GM18951 (cell line): ENCODE data around the gene NDUFA3.
"Not testable (repeated sequence)": the region's sequence is repeated elsewhere in the genome, so short reads cannot be mapped to it uniquely, and the experiment has no call there.

Experiments used
- POLR2A ChIP-seq: IDR thresholded peaks from 4 replicates; pipeline ENCODE4 v1.6.1; 2011; ENCODE audit warnings: mild to moderate bottlenecking; ENCODE audit not compliant: insufficient read length, insufficient read depth; ENCODE audit errors: extremely low read depth
- in situ Hi-C: fragments of 300-500 bp; cut with MboI; formaldehyde crosslinking; loops from one replicate; pipeline ENCODE4 v1.12.0; 2022; ENCODE audit warnings: low sequenced_read_pairs, mixed read lengths, inconsistent platforms; ENCODE audit not compliant: unreplicated experiment

NDUFA3 gene

DNA sequence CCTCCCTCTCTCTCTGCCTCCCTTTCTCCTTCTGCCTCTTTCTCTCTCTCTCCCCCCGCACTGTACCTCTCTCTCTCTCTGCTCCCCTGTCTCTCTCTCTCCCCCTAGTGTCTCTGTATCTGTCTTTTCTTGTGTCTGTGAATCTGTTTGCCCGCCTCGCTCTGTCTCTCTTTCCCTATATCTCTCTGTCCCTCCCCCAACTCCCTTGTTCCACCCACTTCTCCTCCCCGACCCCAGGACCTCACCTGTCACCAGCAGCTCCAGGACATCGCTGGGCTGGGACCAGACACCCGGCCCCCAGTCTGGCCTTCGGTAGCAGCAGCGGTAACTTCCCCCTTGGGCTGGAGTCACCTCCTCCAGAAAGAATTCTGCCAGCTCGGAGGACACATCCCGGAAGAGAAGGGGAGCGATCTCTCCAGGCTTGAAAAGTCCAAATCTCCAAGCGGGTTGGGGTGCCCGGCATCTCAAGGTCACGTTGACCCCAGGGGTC is 6.0 kb upstream of the NDUFA3 start:
- in situ Hi-C loops = no loop called here
- no peak for TF ChIP-seq POLR2A

DNA sequence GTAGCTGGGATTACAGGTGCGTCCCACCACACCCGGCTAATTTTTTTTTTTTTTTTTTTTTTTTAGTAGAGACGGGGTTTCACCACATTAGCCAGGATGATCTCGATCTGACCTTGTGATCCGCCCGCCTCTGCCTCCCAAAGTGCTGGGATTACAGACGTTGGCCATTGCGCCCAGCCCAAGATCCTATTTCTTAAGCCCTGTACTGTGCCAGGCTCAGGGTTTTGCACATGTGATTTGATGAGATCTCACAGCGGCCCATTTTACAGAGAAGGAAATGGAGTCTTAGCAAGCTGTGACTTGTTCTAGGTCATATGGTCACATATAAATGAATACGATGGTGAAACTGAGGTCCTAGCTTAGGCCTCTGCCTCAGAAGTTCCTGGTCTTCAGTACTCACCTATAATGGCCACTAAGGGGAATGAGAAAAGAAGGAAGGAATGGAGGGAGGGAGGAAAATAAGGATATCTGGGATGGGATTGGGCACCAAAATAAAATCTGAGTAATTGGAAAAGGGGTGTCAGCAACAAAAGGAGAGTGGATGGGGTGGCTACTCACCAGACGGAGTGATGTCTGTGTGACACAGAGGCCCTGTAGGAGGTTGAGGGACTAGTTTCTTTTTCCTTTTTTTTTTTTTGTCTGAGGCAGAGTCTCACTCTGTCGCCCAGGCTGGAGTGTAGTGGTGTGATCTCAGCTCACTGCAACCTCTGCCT is 3.3 kb upstream of the NDUFA3 start:
- in situ Hi-C loops = no loop called here
- TF ChIP-seq POLR2A = no peak

DNA sequence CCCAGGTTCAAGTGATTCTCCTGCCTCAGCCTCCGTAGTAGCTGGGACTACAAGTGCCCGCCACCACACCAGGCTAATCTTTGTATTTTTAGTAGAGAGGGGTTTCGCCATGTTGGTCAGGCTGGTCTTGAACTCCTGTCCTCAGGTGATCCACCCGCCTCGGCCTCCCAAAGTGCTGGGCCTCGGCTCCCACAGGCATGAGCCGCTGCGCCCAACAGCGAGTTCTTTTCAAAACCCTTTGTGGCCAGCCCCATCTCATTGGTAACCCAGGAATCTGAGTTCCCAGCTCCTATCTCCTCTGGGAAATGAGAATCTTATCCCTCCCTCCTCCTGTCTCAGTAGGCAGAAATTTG is 2.8 kb upstream of the NDUFA3 start:
- in situ Hi-C loops = not testable (repeated sequence)

DNA sequence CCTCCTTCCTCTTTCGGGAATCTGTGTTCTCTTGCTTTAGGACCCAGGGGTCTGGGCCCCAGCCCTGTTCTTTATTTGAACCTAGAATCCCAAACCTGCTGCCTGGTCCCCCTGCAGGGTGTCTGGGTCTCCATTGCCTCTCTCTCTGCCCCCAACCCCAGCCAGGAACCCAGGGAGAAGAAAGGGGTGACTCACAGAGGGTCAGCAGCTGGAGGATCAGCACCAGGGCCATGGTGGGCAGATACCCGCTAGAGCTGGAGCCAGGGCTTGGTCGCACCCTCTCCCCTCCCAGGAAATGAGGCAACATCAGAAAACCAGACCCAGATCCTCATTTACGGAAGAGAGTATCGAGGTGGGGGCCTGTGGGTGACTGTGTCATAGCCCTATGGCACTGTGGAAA is 2.1 kb upstream of the NDUFA3 start, which contains the start of gene OSCAR:
OSCAR (minus strand) TSS at position 243 of the 400 bp plus-strand sequence; CDS start at position 232, 11 bp downstream.
- in situ Hi-C loops = no loop called here
- TF ChIP-seq POLR2A = no peak

DNA sequence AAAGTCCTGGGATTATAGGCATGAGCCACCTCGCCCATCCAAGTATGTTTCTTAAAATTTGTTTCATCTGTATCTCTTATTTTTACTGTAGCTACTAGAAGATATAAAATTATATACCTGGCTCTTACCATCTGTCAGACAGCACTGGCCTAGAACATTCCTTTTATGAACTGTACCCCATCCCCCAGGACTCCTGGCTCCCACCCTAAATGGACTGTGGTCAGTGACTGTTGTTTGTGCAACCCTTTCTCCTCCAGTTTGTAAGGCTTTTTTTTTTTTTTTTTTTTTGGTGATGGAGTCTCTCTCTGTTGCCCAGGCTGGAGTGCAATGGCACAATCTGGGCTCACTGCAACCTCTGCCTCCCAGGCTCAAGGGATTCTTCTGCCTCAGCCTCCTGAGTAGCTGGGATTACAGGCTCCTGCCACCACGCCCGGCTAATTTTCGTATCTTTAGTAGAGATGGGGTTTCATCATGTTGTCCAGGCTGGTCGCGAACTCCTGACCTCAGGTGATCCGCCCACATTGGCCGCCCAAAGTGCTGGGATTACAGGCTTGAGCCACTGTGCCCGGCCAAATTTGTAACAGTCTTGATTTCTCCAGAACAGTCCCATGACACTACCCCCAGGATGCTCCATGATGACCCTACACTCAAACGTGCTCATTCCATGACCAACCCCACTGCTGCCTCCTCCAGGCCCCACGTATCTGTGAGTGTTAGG is 2.5 kb downstream of the NDUFA3 start:
- no peak for TF ChIP-seq POLR2A
- in situ Hi-C loops = no loop called here

DNA sequence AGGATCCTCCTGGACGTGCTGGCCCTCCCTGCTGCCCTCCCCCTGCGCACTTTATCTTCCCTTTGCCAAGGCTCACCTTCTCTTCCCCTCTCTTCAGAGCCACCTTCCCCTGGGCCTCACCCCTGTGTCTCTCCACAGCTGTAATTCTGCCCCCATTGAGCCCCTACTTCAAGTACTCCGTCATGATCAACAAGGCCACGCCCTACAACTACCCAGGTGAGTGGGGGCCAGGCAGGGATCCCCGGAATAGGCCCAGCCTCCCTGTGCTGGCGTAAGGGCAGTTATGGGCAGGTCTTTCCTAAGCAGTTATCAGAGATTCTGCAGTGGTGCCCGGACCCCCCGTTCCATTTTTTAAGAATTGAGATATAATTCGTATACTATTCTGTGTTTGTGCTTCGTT is 3.1 kb downstream of the NDUFA3 start:
- TF ChIP-seq POLR2A = no peak
- in situ Hi-C loops = no loop called here

DNA sequence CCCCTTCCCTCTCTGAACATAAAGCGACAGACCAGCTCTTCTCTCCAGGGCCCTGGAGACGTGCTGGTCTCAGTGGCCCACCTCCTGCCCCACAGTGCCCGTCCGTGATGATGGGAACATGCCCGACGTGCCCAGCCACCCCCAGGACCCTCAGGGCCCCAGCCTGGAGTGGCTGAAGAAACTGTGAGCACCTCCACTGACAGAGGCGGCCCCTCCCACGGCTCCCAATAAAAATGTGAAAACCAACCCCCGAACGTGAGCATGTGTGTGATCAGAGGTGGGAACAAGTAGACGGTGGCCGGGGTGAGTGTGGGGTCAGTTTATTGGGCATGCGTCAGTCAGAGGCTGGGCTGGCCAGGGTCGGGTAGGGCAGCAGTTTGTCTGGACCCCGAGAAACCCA is 4.1 kb downstream of the NDUFA3 start:
- TF ChIP-seq POLR2A = no peak
- in situ Hi-C loops = no loop called here

DNA sequence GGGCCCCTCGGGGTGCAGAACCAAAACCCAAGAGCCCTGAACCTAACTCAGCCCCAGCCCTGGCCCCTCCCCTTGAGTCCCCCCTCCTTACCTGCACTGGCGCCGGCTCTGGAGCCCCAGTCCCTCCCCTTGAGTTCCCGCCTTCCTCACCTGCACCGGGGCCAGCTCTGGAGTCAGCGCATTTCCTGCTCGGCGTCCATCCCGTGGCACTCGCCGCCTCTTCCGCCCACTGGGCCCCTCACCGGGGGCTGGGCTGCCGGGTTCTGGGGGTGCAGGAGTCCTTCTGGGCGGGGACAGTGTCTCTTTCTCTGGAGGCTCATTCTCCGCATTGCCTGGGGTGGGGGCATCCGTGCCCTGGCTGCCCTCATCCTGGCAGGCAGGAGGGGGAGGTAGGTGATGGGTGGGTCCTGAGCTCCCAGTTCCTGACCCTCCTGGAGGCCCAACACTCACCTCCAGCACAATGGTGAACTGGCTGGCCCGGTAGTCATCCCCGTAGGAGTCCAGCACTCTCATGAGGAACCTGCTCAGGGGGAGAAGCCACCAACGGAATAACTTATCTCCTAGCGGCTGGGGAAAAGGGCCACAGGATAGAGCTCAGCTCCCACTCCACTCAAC is 5.3 kb downstream of the NDUFA3 start:
- in situ Hi-C loops = no loop called here
- TF ChIP-seq POLR2A = no peak

DNA sequence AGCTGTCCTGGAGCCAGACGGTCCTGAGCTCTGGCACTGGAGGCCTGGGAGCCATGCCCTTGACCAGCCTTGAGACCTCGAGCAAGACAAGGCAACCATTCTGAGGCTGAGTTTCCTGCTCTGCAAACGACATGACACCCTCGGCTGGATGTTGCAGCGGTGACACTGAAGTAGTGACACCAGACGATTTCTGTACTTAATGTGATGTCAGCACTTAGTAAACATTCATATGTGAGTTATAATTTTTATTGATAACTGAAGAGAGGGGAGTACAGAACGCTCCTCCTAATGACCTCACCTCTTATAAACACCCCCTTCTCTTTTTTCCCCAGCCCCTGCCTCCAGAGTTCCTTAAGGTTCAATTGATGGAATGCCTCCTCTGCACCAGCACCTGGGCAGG is 5.8 kb downstream of the NDUFA3 start:
- in situ Hi-C loops = no loop called here
- TF ChIP-seq POLR2A = no peak

DNA sequence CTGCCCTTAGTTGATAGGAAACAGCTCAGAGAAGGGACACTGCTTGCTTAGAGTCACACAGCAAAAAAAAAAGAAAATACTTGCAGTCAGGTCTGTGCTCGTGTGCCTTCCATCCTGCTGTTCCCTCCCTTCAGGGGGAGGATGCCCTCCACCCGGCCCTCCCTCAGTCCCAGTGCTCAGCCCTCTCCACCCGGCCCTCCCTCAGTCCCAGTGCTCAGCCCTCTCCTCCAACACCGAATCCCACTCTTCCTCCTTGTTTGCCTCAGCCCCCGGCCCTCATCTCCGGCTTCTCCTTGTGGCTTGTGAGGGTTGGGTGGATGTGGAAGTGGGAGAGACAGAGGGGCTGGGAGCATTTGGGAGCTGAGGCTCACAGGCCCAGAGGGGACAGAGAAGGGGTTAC is 7.0 kb downstream of the NDUFA3 start:
- in situ Hi-C loops = no loop called here
- peak; percentile 30 for TF ChIP-seq POLR2A

DNA sequence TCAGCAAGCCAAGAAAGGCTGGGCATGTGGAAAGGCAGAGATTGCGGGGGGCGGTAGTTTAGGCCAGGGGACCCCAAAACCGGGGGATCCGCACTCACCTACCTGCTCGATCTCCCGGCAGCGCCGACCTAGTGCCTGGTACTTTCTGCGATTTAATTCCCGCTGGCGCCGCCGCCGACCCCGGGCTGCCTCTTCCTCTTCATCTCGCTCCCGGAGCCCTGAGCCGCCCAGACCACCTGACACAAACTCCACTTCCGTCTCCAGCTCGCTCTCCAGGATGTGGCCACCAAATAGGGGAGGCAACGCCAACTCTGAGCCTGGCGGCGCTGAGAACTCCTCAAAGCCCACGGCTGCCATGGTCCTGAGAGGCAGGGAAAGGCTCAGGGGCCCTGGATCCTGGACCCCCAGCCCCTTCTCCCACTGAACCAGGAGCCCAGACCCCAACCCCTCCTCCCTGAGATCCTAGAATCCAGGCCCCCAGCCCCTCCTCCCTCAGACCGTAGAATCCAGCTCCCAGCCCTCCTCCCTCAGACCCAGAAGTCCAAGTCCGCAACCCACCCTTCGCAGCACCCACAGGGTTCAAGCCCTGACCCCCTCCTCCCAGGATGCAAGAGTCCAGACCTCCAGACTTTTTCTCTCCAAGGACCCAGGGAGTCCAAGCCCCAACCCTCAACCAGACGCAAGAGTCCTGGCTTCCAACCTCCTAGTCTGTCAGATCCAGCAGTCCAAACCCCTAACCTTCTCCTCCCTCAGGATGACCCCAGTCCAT is 11.9 kb downstream of the NDUFA3 start:
- peak; percentile 51 for TF ChIP-seq POLR2A
- in situ Hi-C loops = no loop called here

DNA sequence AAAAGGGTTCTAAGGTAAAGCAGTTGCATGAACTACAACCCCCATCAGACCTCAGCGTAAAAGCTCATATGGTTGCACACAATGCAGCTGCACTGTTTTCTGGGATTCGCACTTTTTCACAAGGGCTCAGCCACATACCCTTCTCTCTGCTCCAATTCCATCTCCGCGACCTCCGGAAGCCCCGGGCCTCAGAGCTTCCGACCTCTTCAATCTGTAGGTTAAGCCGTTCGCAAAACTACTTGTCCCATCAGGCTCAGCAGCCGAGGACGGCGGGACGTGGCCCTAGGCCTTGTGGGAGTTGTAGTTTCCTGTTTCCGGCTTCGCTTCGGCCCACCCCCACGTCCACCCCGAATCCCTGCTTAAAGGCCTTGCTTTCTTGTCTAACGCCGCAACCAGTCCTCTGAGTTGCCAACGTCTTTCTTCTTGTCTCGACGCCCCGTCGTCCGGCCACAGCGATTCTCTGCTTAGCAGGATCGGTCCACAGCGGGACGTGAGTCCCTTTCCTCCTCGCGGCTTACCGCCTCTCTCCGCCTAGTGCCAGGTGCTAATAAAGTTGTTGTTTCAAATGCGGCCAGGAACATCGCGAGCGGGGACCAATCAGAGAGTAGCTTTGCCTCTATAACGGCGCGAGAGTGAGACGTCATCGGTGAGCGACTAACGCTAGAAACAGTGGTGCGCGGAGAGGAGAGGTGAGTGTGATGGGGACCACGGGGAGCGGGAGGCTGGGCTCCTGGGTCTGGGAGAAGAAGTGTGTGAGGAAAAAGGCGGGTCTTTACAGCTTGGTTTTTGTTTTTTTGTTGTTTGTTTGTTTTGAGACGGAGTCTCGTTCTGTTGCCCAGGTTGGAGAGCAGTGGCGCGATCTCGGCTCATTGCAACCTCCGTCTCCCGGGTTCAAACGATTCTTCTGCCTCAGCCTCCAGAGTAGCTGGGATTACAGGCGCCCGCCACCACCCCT is 12.7 kb downstream of the NDUFA3 start, which contains the start of the genes PRPF31 and TFPT:
PRPF31 (plus strand) TSS at position 646 of the 955 bp plus-strand sequence. CDS start 2,525 bp downstream, outside the sequence.
TFPT (minus strand) TSS at position 549 of the 955 bp plus-strand sequence; CDS start at position 161, 388 bp downstream.
- in situ Hi-C loops = no loop called here
- peak; percentile 64 for TF ChIP-seq POLR2A
